Thyroid gland (tissue), 4 donors: ENCODE measurements around the gene EXD3. TPM values are rescaled to one million over a fixed set of nuclear protein-coding genes. Genes with fewer than 3 reads are reported as not detected.
"Not testable (repeated sequence)": the region's sequence is repeated elsewhere in the genome, so short reads cannot be mapped to it uniquely, and the experiment has no call there.

Experiments used
- DNase-seq, 2 donors: peaks; one replicate each; pipeline ENCODE4 v3.0.0-alpha.2; 2019
- H3K27ac ChIP-seq, 3 donors: fragments of 200-600 bp; sonication (generic); 1 replicate in 2 of 3; 2 replicates in 1 of 3; pipeline ENCODE4 v1.5.1; 2016 to 2019; ENCODE audit warnings: mild to moderate bottlenecking in 1 of 3, moderate library complexity in 1 of 3
- H3K27me3 ChIP-seq: fragments of 200-600 bp; sonication (generic); one replicate; pipeline ENCODE4 v1.5.1; 2019
- H3K36me3 ChIP-seq, 2 donors: fragments of 200-600 bp; sonication (generic); one replicate each; pipeline ENCODE4 v1.5.1; 2016 to 2019
- H3K4me1 ChIP-seq, 2 donors: fragments of 200-600 bp; sonication (generic); one replicate each; pipeline ENCODE4 v1.5.1; 2017 to 2019
- H3K4me3 ChIP-seq, 3 donors: fragments of 200-600 bp; sonication (generic); replicated peaks in 1 of 3; 1 replicate in 2 of 3; 2 replicates in 1 of 3; pipeline ENCODE4 v1.5.1; 2016; ENCODE audit warnings: mild to moderate bottlenecking in 1 of 3
- H3K9me3 ChIP-seq: fragments of 200-600 bp; sonication (generic); one replicate; pipeline ENCODE4 v1.5.1; 2017
- CTCF ChIP-seq, 6 experiments: fragments of 200-600 bp in 3 of 6; fragments of 450-650 bp in 3 of 6; sonication (generic) in 3 of 6; IDR thresholded peaks; one replicate each; pipeline ENCODE4 v1.5.1; 2016 to 2019; ENCODE audit warnings: antibody characterized with exemption in 6 of 6, mild to moderate bottlenecking in 2 of 6, inconsistent platforms in 1 of 6, moderate library complexity in 1 of 6
- POLR2A ChIP-seq, 2 donors: fragments of 450-650 bp; IDR thresholded peaks; one replicate each; pipeline ENCODE4 v1.6.1; 2017; ENCODE audit warnings: antibody characterized with exemption in 2 of 2, mild to moderate bottlenecking in 2 of 2, moderate library complexity in 1 of 2
- WGBS, 2 donors: methylation state at CpG; one replicate each; pipeline ENCODE4 v1.1.5; 2017; 5-methylcytosine and 5-hydroxymethylcytosine counted together
- intact Hi-C: fragments of 100-400 bp; cut with DNase I; formaldehyde crosslinking; loops from one replicate; pipeline ENCODE4 v1.15.1; 2023
- total RNA-seq, 4 donors: library from RNA; depleted of rRNA; stranded (reverse); fragments of >200 nt; gene quantifications; one replicate each; pipeline ENCODE4 v1.2.3, GENCODE V29; 2016

Gene EXD3
- total RNA-seq, 4 donors from 2014 or later: 13.0 to 32.0 (median 26.6) TPM

- no peaks in the 10 kb centered on the region for H3K27me3 ChIP-seq
- TF ChIP-seq POLR2A (IDR thresholded peaks at IDR 0.05): no peak
- no peak for TF ChIP-seq CTCF (IDR thresholded peaks at IDR 0.05)
- WGBS, 2 donors: 70 to 97% methylated on average over 2 to 20 of the region's 26 CpGs
- peaks cover 0 to 13% of the 10 kb centered on the region in 2 donors for H3K4me1 ChIP-seq
- intact Hi-C loops: no loop called here
- H3K9me3 ChIP-seq: no peaks in the 10 kb centered on the region
- H3K27ac ChIP-seq: peak overlapping the region; percentile 15 to 59 (median 40)
- H3K4me3 ChIP-seq: no peak overlapping the region
- DNase-seq: no peak
- peaks cover 0 to 4% of the 10 kb centered on the region in 2 donors for H3K36me3 ChIP-seq
Measured at GRCh38 chr9:137387891-137388560, 34.9 kb downstream of the EXD3 start.

GRCh38 chr9:137387114-137387890 lies 35.7 kb downstream of the EXD3 start:
- Histone ChIP-seq H3K4me3 (no peak overlapping the region), H3K27me3 (no peaks in the 10 kb centered on the region), H3K4me1 (peaks cover 0 to 13% of the 10 kb centered on the region in 2 donors), H3K27ac (peak overlapping the region; percentile 15 to 59 (median 40)), H3K36me3 (peaks cover 0 to 3% of the 10 kb centered on the region in 2 donors), H3K9me3 (no peaks in the 10 kb centered on the region)
- WGBS, 2 donors: 61 to 73% methylated on average over 18 to 24 of the region's 34 CpGs
- no peak for TF ChIP-seq POLR2A (IDR thresholded peaks at IDR 0.05)
- no peak for TF ChIP-seq CTCF (IDR thresholded peaks at IDR 0.05)
- intact Hi-C loops: no loop called here
- no peak for DNase-seq

GRCh38 chr9:137386507-137387113 lies 36.4 kb downstream of the EXD3 start:
- H3K9me3 ChIP-seq, intact Hi-C loops, H3K36me3 ChIP-seq, H3K27me3 ChIP-seq, DNase-seq, H3K4me3 ChIP-seq: not testable (repeated sequence)
- Histone ChIP-seq H3K27ac (peak overlapping the region in 1 of 3 donors; percentile 59), H3K4me1 (peaks cover 0 to 13% of the 10 kb centered on the region in 2 donors)
- 77 to 90% methylated on average over 6 to 11 of the region's 12 CpGs for WGBS, 2 donors

GRCh38 chr9:137385061-137385655 lies 37.8 kb downstream of the EXD3 start:
- Histone ChIP-seq H3K9me3 (no peaks in the 10 kb centered on the region), H3K4me3 (no peak overlapping the region), H3K27me3 (no peaks in the 10 kb centered on the region), H3K27ac (no peak overlapping the region), H3K36me3 (no peaks in the 10 kb centered on the region), H3K4me1 (peaks cover 0 to 13% of the 10 kb centered on the region in 2 donors)
- DNase-seq: no peak
- TF ChIP-seq POLR2A (IDR thresholded peaks at IDR 0.05) (no peak), CTCF (IDR thresholded peaks at IDR 0.05) (no peak)
- intact Hi-C loops: no loop called here
- WGBS, 2 donors: 94 to 95% methylated on average over 14 to 26 of the region's 26 CpGs
